K562 (cell line): ENCODE results near the gene YPEL5. TPM values are rescaled to one million over a fixed set of nuclear protein-coding genes. Genes with fewer than 3 reads are reported as not detected.

Experiments used
- ATAC-seq: fragments of 200-7000 bp; cut with Tn5 transposase; 3 replicates; pipeline ENCODE4 v1.9.1; 2020; ENCODE audit warnings: moderate library complexity
- BruUV-seq: library from RNA; stranded (reverse); fragments of 400-500 nt; replicated peaks from 2 replicates; lab custom pipeline; 2021; lab: Mats Ljungman, UMichigan
- CTCF ChIA-PET: fragments of 300-600 bp; formaldehyde crosslinking; extraction: SDS; loops from one replicate; lab custom pipeline; 2021; ENCODE audit warnings: low intra/inter-chr PET ratio; lab: Yijun Ruan, JAX
- POLR2A ChIA-PET: fragments of 300-600, 350-650 bp; sonication (Branson Sonifier 250); formaldehyde crosslinking; extraction: SDS; loops from one replicate; lab custom pipeline; 2021; ENCODE audit warnings: antibody characterized with exemption, inconsistent platforms; lab: Yijun Ruan, JAX
- DNase-seq, 4 experiments: peaks; one replicate each; pipeline versions ENCODE4 v3.0.0 to v3.0.0-alpha.2; 2011 to 2018; ENCODE audit warnings: low spot score in 3 of 4, mixed read lengths in 3 of 4; ENCODE audit errors: extremely low read depth in 1 of 4
- FAIRE-seq: peaks from 2 replicates; lab custom pipeline; 2011; peaks lifted over from hg19 to GRCh38; lab: Jason Lieb, UNC
- H2AFZ ChIP-seq: 2 replicates; pipeline ENCODE4 v1.6.0; 2011; ENCODE audit warnings: low read depth, low read length, control low read depth, inconsistent platforms
- H3K27ac ChIP-seq: fragments of 200-600 bp; 3 replicates; pipeline ENCODE4 v1.8.0; 2011; ENCODE audit warnings: low read depth, mild to moderate bottlenecking, control low read depth, inconsistent platforms, low read length, moderate library complexity, mixed read lengths; ENCODE audit errors: extremely low read depth
- H3K27me3 ChIP-seq, 2 experiments: fragments of 300-600 bp in 1 of 2; 2 replicates in 1 of 2; 3 replicates in 1 of 2; pipeline versions ENCODE4 v1.6.0 to v1.8.0; 2011; ENCODE audit warnings: inconsistent platforms in 2 of 2, low read length in 2 of 2, mild to moderate bottlenecking in 1 of 2, mixed read lengths in 1 of 2, moderate library complexity in 1 of 2; ENCODE audit not compliant: control insufficient read depth in 2 of 2, insufficient read depth in 2 of 2
- H3K36me3 ChIP-seq: fragments of 300-600 bp; 3 replicates; pipeline ENCODE4 v1.8.0; 2011; ENCODE audit warnings: mild to moderate bottlenecking, low read length, inconsistent platforms; ENCODE audit not compliant: control insufficient read depth, insufficient read depth
- H3K4me1 ChIP-seq, 2 experiments: fragments of 200-600 bp in 1 of 2; replicated peaks in 1 of 2; 2 replicates in 1 of 2; 3 replicates in 1 of 2; pipeline versions ENCODE4 v1.5.1 to v1.8.0; 2011; ENCODE audit warnings: inconsistent platforms in 2 of 2, low read length in 2 of 2, mild to moderate bottlenecking in 1 of 2, mixed read lengths in 1 of 2, moderate library complexity in 1 of 2; ENCODE audit not compliant: control insufficient read depth in 2 of 2, insufficient read depth in 2 of 2
- H3K4me2 ChIP-seq: 2 replicates; pipeline ENCODE4 v1.6.1; 2011; ENCODE audit warnings: low read length, control low read depth, inconsistent platforms, mixed read lengths; ENCODE audit not compliant: insufficient read depth
- H3K4me3 ChIP-seq: fragments of 200-600 bp; sonication (generic), shearing (Covaris generic); 2 replicates; pipeline ENCODE4 v1.5.1; 2016; ENCODE audit warnings: control low read depth, inconsistent platforms
- H3K79me2 ChIP-seq: fragments of 200-600 bp; 3 replicates; pipeline ENCODE4 v1.8.0; 2011; ENCODE audit warnings: low read length, inconsistent platforms; ENCODE audit not compliant: control insufficient read depth, insufficient read depth
- H3K9ac ChIP-seq, 2 experiments: 2 replicates each; pipeline versions ENCODE4 v1.6.0 to v1.6.1; 2011; ENCODE audit warnings: low read depth in 2 of 2, low read length in 2 of 2, control low read depth in 1 of 2, inconsistent platforms in 1 of 2, mild to moderate bottlenecking in 1 of 2, mixed read lengths in 1 of 2; ENCODE audit not compliant: insufficient read depth in 1 of 2
- H3K9me1 ChIP-seq: one replicate; pipeline ENCODE4 v1.6.0; 2011; ENCODE audit warnings: inconsistent platforms, mild to moderate bottlenecking, low read length, moderate library complexity; ENCODE audit not compliant: control insufficient read depth, insufficient read depth
- H3K9me3 ChIP-seq: replicated peaks from 2 replicates; pipeline ENCODE4 v1.5.1; 2011; ENCODE audit warnings: low read depth, low read length, inconsistent platforms; ENCODE audit not compliant: control insufficient read depth, insufficient read depth
- H4K20me1 ChIP-seq: replicated peaks from 2 replicates; pipeline ENCODE4 v1.6.1; 2011; ENCODE audit warnings: low read length, inconsistent platforms, mixed read lengths; ENCODE audit not compliant: control insufficient read depth, insufficient read depth
- BCL6 ChIP-seq: fragments of 250-450 bp; sonication (Bioruptor Pico); IDR thresholded peaks from 2 replicates; pipeline ENCODE4 v1.4.0; 2020
- BDP1 ChIP-seq: IDR thresholded peaks from 3 replicates; pipeline ENCODE4 v1.6.1; 2011; ENCODE audit not compliant: insufficient read length, insufficient read depth
- CHD1 ChIP-seq: fragments of 200-600 bp; sonication (generic); IDR thresholded peaks from one replicate; pipeline ENCODE4 v1.6.1; 2012; ENCODE audit warnings: mild to moderate bottlenecking, moderate library complexity, low read length, inconsistent platforms
- HDAC3 ChIP-seq: fragments of 450-650 bp; IDR thresholded peaks from 2 replicates; pipeline ENCODE4 v1.6.1; 2018; ENCODE audit warnings: borderline replicate concordance, mild to moderate bottlenecking, moderate library complexity; ENCODE audit not compliant: partially characterized antibody
- IFI16 ChIP-seq: fragments of 250-450 bp; sonication (Bioruptor Pico); IDR thresholded peaks from 2 replicates; pipeline ENCODE4 v2.1.2; 2022; ENCODE audit warnings: mild to moderate bottlenecking, inconsistent platforms
- MAFG ChIP-seq: fragments of 450-650 bp; conservative IDR thresholded peaks from 2 replicates; pipeline ENCODE4 v1.6.1; 2016; ENCODE audit warnings: missing genetic modification characterization, missing compliant biosample characterization
- NUFIP1 ChIP-seq: fragments of 450-650 bp; IDR thresholded peaks from 2 replicates; pipeline ENCODE4 v1.6.1; 2018; ENCODE audit not compliant: partially characterized antibody
- SMC3 ChIP-seq: conservative IDR thresholded peaks from 2 replicates; pipeline ENCODE4 v1.6.1; 2011; ENCODE audit warnings: low read depth, low read length, improper control_type of control experiment; ENCODE audit not compliant: insufficient read depth
- TFAM ChIP-seq: fragments of 250-450 bp; sonication (Bioruptor Pico); conservative IDR thresholded peaks from 2 replicates; pipeline ENCODE4 v1.5.0; 2021; ENCODE audit warnings: mild to moderate bottlenecking, moderate library complexity
- ZC3H11A ChIP-seq: IDR thresholded peaks from 2 replicates; pipeline ENCODE4 v1.6.1; 2012; ENCODE audit warnings: low read depth, low read length, improper control_type of control experiment
- ZNF121 ChIP-seq: sonication (generic); formaldehyde crosslinking; conservative IDR thresholded peaks from 2 replicates; pipeline ENCODE4 v1.8.0; 2022; ENCODE audit warnings: missing genetic modification reagents
- ZNF174 ChIP-seq: fragments of 250-450 bp; sonication (Bioruptor Pico); IDR thresholded peaks from 2 replicates; pipeline ENCODE4 v1.4.0; 2020; ENCODE audit warnings: mild to moderate bottlenecking
- ZNF311 ChIP-seq: fragments of 250-450 bp; sonication (Bioruptor Pico); IDR thresholded peaks from 2 replicates; pipeline ENCODE4 v1.4.0; 2020; ENCODE audit warnings: mild to moderate bottlenecking, moderate library complexity
- ZNF41 ChIP-seq: fragments of 250-450 bp; sonication (Bioruptor Pico); conservative IDR thresholded peaks from 2 replicates; pipeline ENCODE4 v1.4.0; 2020; ENCODE audit warnings: mild to moderate bottlenecking
- WGBS: fragments of 100-300 bp; shearing (Covaris generic); methylation state at CpG from one replicate; pipeline ENCODE4 v1.1.6; 2016; ENCODE audit warnings: low coverage, mixed read lengths; ENCODE audit not compliant: insufficient coverage; ENCODE audit errors: missing lambda C conversion rate; 5-methylcytosine and 5-hydroxymethylcytosine counted together
- in situ Hi-C: fragments of 300-500 bp; cut with MboI; formaldehyde crosslinking; loops from 4 replicates; pipeline ENCODE4 v1.15.0; 2018; ENCODE audit warnings: inconsistent platforms, mixed read lengths
- intact Hi-C: fragments of 100-400 bp; cut with micrococcal nuclease; formaldehyde crosslinking; loops from 2 replicates; pipeline ENCODE4 v1.14.2; 2022
- polyA plus RNA-seq, 8 experiments: library from polyadenylated mRNA; depleted of rRNA in 4 of 8; stranded (reverse) in 5 of 8; unstranded in 3 of 8; fragments of >200 nt; fragmentation: Nextera tagmentation in 2 of 8; fragmentation: Illumina TruSeq in 1 of 8; extraction: Ambion mirVana in 2 of 8; extraction: Trizol in 1 of 8; gene quantifications; 2 replicates each; pipeline versions ENCODE4 v1.2.1 to v1.2.3, GENCODE V29; 2011 to 2014; ENCODE audit warnings: inconsistent platforms in 1 of 8, missing spikeins in 1 of 8
- total RNA-seq, 7 experiments: library from RNA; depleted of rRNA in 6 of 7; stranded (reverse); fragments of >200 nt in 6 of 7; fragmentation: Illumina TruSeq in 2 of 7; extraction: Trizol in 2 of 7; gene quantifications; 2 replicates each; pipeline versions ENCODE4 v1.2.1 to v1.2.3, GENCODE V29; 2011 to 2021; ENCODE audit warnings: low replicate concordance in 1 of 7
- TF ChIP-seq, protein P1 (sequence below): fragments of 250-450 bp; sonication (Bioruptor Pico); IDR thresholded peaks from 2 replicates; pipeline ENCODE4 v1.5.0; 2020; ENCODE audit warnings: mild to moderate bottlenecking, borderline replicate concordance
- TF ChIP-seq, protein P2 (sequence below): IDR thresholded peaks from 2 replicates; pipeline ENCODE4 v1.6.1; 2016; ENCODE audit warnings: missing genetic modification characterization, missing compliant biosample characterization
- TF ChIP-seq, protein P3 (sequence below): sonication (generic); formaldehyde crosslinking; IDR thresholded peaks from 2 replicates; pipeline ENCODE4 v1.8.1; 2022; ENCODE audit warnings: missing genetic modification reagents

The YPEL5 gene
- total and polyA plus RNA-seq, 9 of the 15 experiments (the other 6 are each of a cell fraction or from before 2014, with no cell fraction given) = 5.4 to 34.4 (median 12.3) TPM

DNA sequence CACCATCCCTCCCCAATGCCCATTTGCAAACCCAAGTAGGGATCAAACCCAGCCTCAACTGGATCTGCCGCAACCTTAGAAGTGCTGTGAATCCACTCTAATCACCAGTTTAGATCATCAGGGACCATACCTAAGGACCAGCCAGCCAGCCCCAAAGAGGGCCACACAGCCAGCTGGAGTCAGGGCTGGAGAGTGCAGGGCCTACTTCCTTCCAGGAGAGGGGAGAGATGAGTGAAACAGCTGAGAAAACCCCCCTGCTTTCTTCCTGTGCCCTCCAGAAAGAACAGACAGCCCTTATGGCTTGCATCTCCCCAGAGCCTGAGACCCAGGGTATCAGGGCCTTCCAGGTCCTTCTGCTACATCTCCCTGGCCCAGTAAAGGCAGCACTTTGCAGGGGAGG is 25.8 kb downstream of the YPEL5 start:
- intact Hi-C loops = no loop called here
- Histone ChIP-seq H3K27me3 (no peaks in the 10 kb centered on the region; a peak in 1 of 5 replicates), H3K36me3 (no peaks in the 10 kb centered on the region; the same call in 2 of the 3 replicates), H2AFZ (no peak overlapping the region), H3K27ac (no peak overlapping the region), H3K9me3 (no peaks in the 10 kb centered on the region), H3K4me1 (peaks cover 0 to 1% of the 10 kb centered on the region in 2 experiments; a peak in 3 of 5 replicates), H3K9me1 (no peaks in the 10 kb centered on the region), H4K20me1 (no peaks in the 10 kb centered on the region), H3K4me2 (no peak overlapping the region), H3K79me2 (no peaks in the 10 kb centered on the region), H3K9ac (no peak overlapping the region; a peak in 1 of 4 replicates), H3K4me3 (no peak overlapping the region)
- DNase-seq = no peak
- BruUV-seq = no TSS peak
- in situ Hi-C loops = loop anchor here (25.0 kb wide), 2 partner anchors 990 to 1165 kb away; no protein-coding TSS in a partner anchor
- no peak for FAIRE-seq
- ChIA-PET POLR2A (interaction anchor here (0.6 kb wide), 1 partner anchor 539 kb away, joined by 3 read pairs; no protein-coding TSS in a partner anchor), CTCF (no interaction called here)
- TF ChIP-seq TFAM (no peak), BDP1 (no peak), ZNF174 (CRISPR knock-in tag) (no peak), NUFIP1 (no peak), BCL6 (no peak), MAFG (tag) (no peak), ZNF121 (CRISPR knock-in tag) (no peak), ZNF311 (CRISPR knock-in tag) (no peak), HDAC3 (no peak), SMC3 (no peak), CHD1 (no peak), IFI16 (CRISPR knock-in tag) (no peak), ZNF41 (CRISPR knock-in tag) (no peak), ZC3H11A (no peak)
- TF ChIP-seq, protein P1, sequence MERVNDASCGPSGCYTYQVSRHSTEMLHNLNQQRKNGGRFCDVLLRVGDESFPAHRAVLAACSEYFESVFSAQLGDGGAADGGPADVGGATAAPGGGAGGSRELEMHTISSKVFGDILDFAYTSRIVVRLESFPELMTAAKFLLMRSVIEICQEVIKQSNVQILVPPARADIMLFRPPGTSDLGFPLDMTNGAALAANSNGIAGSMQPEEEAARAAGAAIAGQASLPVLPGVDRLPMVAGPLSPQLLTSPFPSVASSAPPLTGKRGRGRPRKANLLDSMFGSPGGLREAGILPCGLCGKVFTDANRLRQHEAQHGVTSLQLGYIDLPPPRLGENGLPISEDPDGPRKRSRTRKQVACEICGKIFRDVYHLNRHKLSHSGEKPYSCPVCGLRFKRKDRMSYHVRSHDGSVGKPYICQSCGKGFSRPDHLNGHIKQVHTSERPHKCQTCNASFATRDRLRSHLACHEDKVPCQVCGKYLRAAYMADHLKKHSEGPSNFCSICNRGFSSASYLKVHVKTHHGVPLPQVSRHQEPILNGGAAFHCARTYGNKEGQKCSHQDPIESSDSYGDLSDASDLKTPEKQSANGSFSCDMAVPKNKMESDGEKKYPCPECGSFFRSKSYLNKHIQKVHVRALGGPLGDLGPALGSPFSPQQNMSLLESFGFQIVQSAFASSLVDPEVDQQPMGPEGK (CRISPR knock-in tag) = no peak
- TF ChIP-seq, protein P2, sequence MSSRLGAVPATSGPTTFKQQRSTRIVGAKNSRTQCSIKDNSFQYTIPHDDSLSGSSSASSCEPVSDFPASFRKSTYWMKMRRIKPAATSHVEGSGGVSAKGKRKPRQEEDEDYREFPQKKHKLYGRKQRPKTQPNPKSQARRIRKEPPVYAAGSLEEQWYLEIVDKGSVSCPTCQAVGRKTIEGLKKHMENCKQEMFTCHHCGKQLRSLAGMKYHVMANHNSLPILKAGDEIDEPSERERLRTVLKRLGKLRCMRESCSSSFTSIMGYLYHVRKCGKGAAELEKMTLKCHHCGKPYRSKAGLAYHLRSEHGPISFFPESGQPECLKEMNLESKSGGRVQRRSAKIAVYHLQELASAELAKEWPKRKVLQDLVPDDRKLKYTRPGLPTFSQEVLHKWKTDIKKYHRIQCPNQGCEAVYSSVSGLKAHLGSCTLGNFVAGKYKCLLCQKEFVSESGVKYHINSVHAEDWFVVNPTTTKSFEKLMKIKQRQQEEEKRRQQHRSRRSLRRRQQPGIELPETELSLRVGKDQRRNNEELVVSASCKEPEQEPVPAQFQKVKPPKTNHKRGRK (tag) = no peak
- TF ChIP-seq, protein P3, sequence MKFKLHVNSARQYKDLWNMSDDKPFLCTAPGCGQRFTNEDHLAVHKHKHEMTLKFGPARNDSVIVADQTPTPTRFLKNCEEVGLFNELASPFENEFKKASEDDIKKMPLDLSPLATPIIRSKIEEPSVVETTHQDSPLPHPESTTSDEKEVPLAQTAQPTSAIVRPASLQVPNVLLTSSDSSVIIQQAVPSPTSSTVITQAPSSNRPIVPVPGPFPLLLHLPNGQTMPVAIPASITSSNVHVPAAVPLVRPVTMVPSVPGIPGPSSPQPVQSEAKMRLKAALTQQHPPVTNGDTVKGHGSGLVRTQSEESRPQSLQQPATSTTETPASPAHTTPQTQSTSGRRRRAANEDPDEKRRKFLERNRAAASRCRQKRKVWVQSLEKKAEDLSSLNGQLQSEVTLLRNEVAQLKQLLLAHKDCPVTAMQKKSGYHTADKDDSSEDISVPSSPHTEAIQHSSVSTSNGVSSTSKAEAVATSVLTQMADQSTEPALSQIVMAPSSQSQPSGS (CRISPR knock-in tag) = no peak
- peak; percentile 27; the same call in 1 of the 3 replicates for ATAC-seq
- 60% methylated on average over 1 of the region's 1 CpG for WGBS
